Psoas muscle (tissue), 8 donors: ENCODE results near the gene GORAB. TPM values are rescaled to one million over a fixed set of nuclear protein-coding genes. Genes with fewer than 3 reads are reported as not detected.

ENCODE experiments used
- ATAC-seq, 4 donors: fragments of 200-7000 bp; cut with Tn5 transposase; one replicate each; pipeline ENCODE4 v1.9.1; 2020; ENCODE audit warnings: moderate library complexity in 3 of 4, mild to moderate bottlenecking in 2 of 4
- DNase-seq, 2 donors: peaks; one replicate each; pipeline ENCODE4 v3.0.0-alpha.2; 2020
- H3K27ac ChIP-seq: fragments of 200-600 bp; one replicate; pipeline ENCODE4 v1.8.0; 2022
- H3K27me3 ChIP-seq, 3 donors: fragments of 200-600 bp in 1 of 3; one replicate each; pipeline versions ENCODE4 v1.6.1 to v1.8.0; 2013 to 2022; ENCODE audit warnings: low read length in 2 of 3, mild to moderate bottlenecking in 2 of 3, moderate library complexity in 1 of 3; ENCODE audit not compliant: insufficient read depth in 3 of 3
- H3K36me3 ChIP-seq, 2 donors: fragments of 200-600 bp in 1 of 2; one replicate each; pipeline versions ENCODE4 v1.6.1 to v1.8.0; 2013 to 2022; ENCODE audit warnings: low read depth in 1 of 2, mild to moderate bottlenecking in 1 of 2, moderate library complexity in 1 of 2; ENCODE audit not compliant: insufficient read depth in 1 of 2
- H3K4me1 ChIP-seq: fragments of 200-600 bp; one replicate; pipeline ENCODE4 v1.8.0; 2022
- H3K4me3 ChIP-seq: fragments of 200-600 bp; one replicate; pipeline ENCODE4 v1.8.0; 2022; ENCODE audit warnings: mild to moderate bottlenecking
- H3K9me3 ChIP-seq: fragments of 200-600 bp; one replicate; pipeline ENCODE4 v1.8.0; 2022
- WGBS, 3 donors: extraction: QIAGEN DNeasy Blood & Tissue Kit; methylation state at CpG; one replicate each; pipeline versions ENCODE4 v1.1.6 to v1.1.7; 2013; 5-methylcytosine and 5-hydroxymethylcytosine counted together
- intact Hi-C, 2 donors: fragments of 100-400 bp; cut with DNase I; formaldehyde crosslinking; loops; one replicate each; pipeline versions ENCODE4 v1.11.0 to v1.14.2; 2022
- polyA plus RNA-seq, 3 donors: library from polyadenylated mRNA; stranded (reverse); fragments of 200-250 nt; gene quantifications; one replicate each; pipeline ENCODE4 v1.2.3, GENCODE V29; 2013
- total RNA-seq, 4 donors: library from RNA; stranded (reverse); fragmentation: NEBNext Ultra II Directional in 2 of 4; extraction: Animal tissue kit (Norgen Biotek cat#: 25700) in 2 of 4; gene quantifications; one replicate each; pipeline versions ENCODE4 v1.2.1 to v1.2.4, GENCODE V29; 2021 to 2023
- TF ChIP-seq, protein P1 (sequence below): fragments of 200-600 bp; IDR thresholded peaks from one replicate; pipeline ENCODE4 v1.8.0; 2022; ENCODE audit warnings: antibody characterized with exemption
- donor health status: healthy with polysubstance abuse.
- donor health status: DM: no; HTN: no; CAD: no; lungs with moderate emphysema.
- donor health status: Bipolar disorder and iron deficiency.
- donor health status: healthy.
- donor health status: DM: yes; HTN: yes; CAD: no.
- donor health status: DM: no; HTN: no; CAD: no.
- donor health status: DM: no; HTN: no; CAD: no.
- donor health status: DM: yes; HTN: yes; CAD: no.

GORAB gene
- total and polyA plus RNA-seq, 7 donors: 2.3 to 7.8 (median 2.6) TPM

DNA sequence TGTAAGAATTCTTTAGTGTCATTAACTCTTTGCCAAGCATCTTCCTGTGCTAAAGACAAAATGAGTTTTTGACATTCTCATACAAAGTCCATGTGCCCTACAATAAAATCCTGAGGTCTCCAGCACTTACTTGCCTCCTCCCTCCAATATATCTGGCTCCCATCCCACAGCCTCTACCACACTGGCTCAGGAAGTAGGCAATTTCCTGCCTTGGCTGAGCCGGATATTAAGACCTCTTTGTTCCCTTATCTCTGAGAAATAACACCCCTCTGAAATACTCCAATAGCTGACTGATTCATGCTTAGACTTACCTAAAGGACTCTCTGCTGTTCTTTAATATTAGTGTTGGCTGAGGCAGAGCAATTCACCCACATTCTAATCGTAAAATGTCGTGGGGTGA is 37.6 kb upstream of the GORAB start:
- no peaks in the 10 kb centered on the region for H3K9me3 ChIP-seq
- H3K36me3 ChIP-seq: no peaks in the 10 kb centered on the region
- H3K27ac ChIP-seq: no peak overlapping the region
- H3K4me3 ChIP-seq: no peak overlapping the region
- H3K27me3 ChIP-seq: peaks cover 0 to 4% (median 0%) of the 10 kb centered on the region in 3 donors
- H3K4me1 ChIP-seq: no peaks in the 10 kb centered on the region
- no peak for ATAC-seq
- DNase-seq: no peak
- 39 to 47% (median 40%) methylated on average over 3 of the region's 3 CpGs for WGBS, 3 donors
- intact Hi-C loops: no loop called here
- TF ChIP-seq, protein P1, sequence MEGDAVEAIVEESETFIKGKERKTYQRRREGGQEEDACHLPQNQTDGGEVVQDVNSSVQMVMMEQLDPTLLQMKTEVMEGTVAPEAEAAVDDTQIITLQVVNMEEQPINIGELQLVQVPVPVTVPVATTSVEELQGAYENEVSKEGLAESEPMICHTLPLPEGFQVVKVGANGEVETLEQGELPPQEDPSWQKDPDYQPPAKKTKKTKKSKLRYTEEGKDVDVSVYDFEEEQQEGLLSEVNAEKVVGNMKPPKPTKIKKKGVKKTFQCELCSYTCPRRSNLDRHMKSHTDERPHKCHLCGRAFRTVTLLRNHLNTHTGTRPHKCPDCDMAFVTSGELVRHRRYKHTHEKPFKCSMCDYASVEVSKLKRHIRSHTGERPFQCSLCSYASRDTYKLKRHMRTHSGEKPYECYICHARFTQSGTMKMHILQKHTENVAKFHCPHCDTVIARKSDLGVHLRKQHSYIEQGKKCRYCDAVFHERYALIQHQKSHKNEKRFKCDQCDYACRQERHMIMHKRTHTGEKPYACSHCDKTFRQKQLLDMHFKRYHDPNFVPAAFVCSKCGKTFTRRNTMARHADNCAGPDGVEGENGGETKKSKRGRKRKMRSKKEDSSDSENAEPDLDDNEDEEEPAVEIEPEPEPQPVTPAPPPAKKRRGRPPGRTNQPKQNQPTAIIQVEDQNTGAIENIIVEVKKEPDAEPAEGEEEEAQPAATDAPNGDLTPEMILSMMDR: no peak

DNA sequence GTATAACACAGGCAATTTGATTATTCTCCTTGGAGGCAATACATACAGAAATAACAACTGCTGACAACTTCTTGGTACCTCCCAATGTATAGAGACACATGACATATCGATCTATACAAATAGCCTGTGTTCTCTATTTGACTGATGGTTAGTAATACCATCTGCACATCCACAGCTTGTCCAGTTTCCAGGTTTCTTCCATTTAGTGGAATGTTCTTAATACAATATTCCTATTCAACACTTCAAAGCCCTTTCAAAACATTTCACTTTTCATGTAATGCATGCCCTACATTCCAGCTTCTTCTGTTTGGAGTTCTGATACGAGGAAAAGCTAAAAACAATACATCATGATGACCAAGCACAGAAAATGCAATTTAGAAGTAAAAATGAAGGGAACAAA is 37.0 kb upstream of the GORAB start:
- intact Hi-C loops: no loop called here
- 49 to 61% (median 54%) methylated on average over 2 of the region's 2 CpGs for WGBS, 3 donors
- ATAC-seq (no peak), DNase-seq (no peak)
- Histone ChIP-seq H3K27ac (no peak overlapping the region), H3K9me3 (no peaks in the 10 kb centered on the region), H3K4me1 (no peaks in the 10 kb centered on the region), H3K36me3 (no peaks in the 10 kb centered on the region), H3K4me3 (no peak overlapping the region), H3K27me3 (peaks cover 0 to 4% (median 0%) of the 10 kb centered on the region in 3 donors)
- TF ChIP-seq, protein P1: no peak

DNA sequence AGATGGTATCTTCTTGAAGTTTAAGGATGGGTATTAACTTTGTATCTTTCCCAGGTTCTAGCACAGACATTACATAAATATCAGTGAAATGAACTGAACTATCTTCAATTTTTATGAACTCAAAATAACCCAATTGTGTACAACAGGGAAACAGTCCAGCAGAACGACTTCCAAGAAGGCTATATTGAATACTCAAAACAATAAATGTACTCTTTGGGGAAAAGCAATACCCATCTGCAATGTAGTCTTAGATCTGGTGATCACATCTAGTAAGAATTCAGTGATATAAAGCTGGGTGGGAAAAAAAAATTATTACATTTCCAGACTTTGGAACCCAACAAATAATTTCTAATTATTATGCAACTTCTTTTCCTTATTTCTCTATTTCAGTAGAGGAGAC is 33.1 kb upstream of the GORAB start:
- no peak for ATAC-seq
- intact Hi-C loops: no loop called here
- H3K4me3 ChIP-seq: no peak overlapping the region

DNA sequence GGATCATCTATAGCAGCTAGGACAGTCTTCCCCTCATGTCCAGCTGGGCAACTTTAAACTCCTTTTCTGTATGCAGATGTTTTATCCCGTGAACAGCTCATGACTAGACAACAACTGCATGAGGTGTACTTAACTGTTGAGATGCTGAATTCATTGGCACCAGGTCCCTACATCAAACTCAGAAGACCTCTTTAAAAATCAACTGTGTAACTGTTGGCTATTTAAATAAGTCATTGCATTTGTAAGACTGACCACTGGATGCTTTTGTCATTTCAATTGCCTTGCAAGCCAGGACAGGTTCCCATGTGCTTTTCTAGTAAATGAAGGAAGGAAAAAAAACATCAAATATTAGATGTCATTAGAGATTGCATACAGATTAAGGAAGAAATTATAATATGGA is 28.3 kb upstream of the GORAB start:
- no peak overlapping the region for H3K27ac ChIP-seq
- no peak overlapping the region for H3K4me3 ChIP-seq
- intact Hi-C loops: loop anchor here in 1 of 2 donors (10.0 kb wide), 1 partner anchor 1299 kb away; no protein-coding TSS in a partner anchor
- ATAC-seq (no peak), DNase-seq (no peak)
- H3K27me3 ChIP-seq: no peaks in the 10 kb centered on the region
- H3K4me1 ChIP-seq: no peaks in the 10 kb centered on the region
- H3K9me3 ChIP-seq: peaks cover 5% of the 10 kb centered on the region
- 10 to 15% (median 14%) methylated on average over 1 of the region's 1 CpG for WGBS, 3 donors
- no peaks in the 10 kb centered on the region for H3K36me3 ChIP-seq
- TF ChIP-seq, protein P1: no peak

More for the DNA sequence above, 33.1 kb upstream of the GORAB start:
- WGBS, 3 donors: 9 to 23% (median 10%) methylated on average over 1 of the region's 1 CpG
- Histone ChIP-seq H3K9me3 (no peaks in the 10 kb centered on the region), H3K4me1 (no peaks in the 10 kb centered on the region), H3K27ac (no peak overlapping the region), H3K27me3 (peaks cover 0 to 4% (median 0%) of the 10 kb centered on the region in 3 donors), H3K36me3 (no peaks in the 10 kb centered on the region)
- TF ChIP-seq, protein P1: no peak
- no peak for DNase-seq

- Histone ChIP-seq H3K36me3 (no peaks in the 10 kb centered on the region), H3K9me3 (peaks cover 2% of the 10 kb centered on the region), H3K27ac (no peak overlapping the region), H3K4me1 (no peaks in the 10 kb centered on the region), H3K27me3 (no peaks in the 10 kb centered on the region), H3K4me3 (no peak overlapping the region)
- WGBS, 3 donors: 79 to 91% (median 87%) methylated on average over 1 of the region's 1 CpG
- DNase-seq (no peak), ATAC-seq (no peak)
- intact Hi-C loops: no loop called here
- TF ChIP-seq, protein P1: no peak
Measured at GRCh38 chr1:170510163-170510562, 21.8 kb upstream of the GORAB start.
